A172 (cell line): Measurements from ENCODE around the gene ISG20L2. TPM values are rescaled to one million over a fixed set of nuclear protein-coding genes. Genes with fewer than 3 reads are reported as not detected.

Experiments
- DNase-seq: peaks from one replicate; pipeline ENCODE4 v3.0.0-alpha.2; 2015; ENCODE audit warnings: low spot score
- total RNA-seq: library from RNA; depleted of rRNA; stranded (reverse); fragments of >200 nt; shearing (Covaris generic); gene quantifications from 2 replicates; pipeline ENCODE4 v1.2.3, GENCODE V29; 2014; rRNA removed

ISG20L2 gene
- total RNA-seq, 1 experiment from 2014 or later: 18.9 TPM

DNA sequence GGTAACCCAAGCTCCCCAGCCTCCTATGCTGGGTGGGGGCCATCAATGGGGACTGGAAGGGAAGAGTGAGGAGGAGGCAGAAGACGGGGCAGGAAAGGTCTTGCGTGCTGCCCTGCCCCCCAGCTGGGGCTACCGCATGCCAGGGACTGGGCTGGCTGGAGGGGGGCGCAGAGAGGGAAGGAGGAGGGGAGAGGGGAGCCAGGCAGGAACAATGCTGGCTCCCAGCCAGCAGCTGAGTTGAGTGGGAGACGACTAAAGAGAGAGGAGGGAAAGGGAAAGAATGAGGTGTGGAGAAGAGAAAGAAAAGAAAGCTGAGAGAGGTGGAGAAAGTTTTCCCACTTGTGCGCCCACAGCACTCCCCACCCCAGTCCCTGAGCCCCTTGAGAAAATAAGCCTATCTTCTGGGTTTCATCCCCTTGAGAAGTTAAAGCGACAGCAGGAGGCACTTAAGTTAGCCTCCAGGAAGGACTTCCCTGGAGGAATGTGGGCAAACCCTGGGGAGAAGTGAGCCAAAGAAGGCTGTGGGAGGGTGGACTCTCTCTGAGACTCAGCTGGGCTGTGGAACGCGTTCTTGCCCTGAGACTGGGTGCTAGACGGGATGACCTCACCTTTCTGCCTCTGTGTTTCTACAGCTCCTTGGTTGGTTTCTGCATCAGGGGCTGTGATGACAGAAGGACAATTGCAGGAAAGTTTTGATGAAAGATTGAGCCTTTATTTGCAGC lies 38.5 kb downstream of the ISG20L2 start:
- DNase-seq: no peak

DNA sequence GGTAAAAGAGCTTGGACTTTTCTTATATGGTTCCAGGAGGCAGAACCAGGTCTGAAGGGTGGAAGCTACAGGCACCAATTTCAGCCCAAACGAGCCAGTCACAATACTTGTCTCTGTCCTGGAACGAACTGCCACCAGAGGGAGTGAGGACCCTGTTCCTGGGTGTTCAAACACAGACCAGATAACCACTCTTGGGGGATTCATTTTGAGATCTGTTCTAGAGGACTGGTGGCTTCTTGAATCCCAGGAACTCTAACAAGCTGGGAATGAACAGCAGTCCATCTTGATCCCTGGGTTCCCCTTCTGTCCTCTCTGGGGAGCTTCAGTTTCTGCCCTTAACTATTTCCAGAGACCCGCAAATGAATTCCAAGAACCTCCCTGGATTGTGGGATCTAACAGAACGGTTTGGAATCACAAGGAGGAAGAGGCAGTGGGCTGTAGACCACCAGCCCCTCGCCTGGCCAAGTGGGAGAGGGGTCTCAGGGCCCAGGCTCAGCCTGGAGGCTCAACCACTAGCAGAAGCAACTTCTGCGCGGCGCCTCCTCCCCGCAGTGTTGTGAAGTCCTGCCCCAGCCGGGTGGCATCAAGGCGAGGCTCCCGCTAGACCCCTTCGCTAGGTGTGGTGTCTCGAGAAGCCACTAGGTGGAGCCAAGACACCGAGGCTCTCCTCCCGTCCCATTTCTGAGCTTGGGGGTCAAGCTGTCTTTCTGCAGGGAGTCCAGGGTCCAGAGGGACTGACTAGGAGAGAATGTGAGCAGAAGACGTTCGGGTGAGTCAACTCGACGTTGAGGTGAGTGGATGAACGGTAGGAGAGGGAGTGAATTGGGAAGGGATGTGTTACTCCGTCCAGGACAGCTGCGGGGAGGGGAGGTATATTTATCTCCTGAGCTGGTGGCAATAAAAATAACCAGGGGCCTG lies 39.3 kb downstream of the ISG20L2 start:
- DNase-seq: peak; percentile 81

DNA sequence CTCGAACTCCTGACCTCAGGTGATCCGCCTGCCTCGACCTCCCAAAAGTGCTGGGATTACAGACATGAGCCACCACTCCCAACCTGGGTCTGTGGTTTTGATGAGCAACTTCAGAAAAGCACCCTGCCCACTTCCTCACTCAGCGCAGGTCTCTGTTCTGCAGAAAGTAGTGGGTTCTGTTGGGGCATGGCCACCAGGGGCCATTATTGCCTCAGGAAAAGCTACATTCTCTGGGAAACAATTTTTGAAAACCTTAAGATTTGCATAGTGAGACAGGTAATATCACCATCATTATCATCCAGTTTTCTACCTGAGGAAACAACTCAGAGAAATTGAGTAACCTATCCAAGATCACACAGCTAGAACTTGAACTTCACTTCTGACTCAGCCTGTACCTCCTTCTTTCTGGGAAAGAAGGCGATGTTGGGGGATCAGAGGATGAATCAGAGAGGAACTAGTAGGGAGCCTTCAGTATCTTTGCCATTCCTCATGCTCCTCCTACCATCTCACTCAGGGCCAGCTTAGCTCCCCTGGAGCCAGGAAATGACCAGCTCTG lies 44.3 kb downstream of the ISG20L2 start:
- DNase-seq: peak; percentile 97

DNA sequence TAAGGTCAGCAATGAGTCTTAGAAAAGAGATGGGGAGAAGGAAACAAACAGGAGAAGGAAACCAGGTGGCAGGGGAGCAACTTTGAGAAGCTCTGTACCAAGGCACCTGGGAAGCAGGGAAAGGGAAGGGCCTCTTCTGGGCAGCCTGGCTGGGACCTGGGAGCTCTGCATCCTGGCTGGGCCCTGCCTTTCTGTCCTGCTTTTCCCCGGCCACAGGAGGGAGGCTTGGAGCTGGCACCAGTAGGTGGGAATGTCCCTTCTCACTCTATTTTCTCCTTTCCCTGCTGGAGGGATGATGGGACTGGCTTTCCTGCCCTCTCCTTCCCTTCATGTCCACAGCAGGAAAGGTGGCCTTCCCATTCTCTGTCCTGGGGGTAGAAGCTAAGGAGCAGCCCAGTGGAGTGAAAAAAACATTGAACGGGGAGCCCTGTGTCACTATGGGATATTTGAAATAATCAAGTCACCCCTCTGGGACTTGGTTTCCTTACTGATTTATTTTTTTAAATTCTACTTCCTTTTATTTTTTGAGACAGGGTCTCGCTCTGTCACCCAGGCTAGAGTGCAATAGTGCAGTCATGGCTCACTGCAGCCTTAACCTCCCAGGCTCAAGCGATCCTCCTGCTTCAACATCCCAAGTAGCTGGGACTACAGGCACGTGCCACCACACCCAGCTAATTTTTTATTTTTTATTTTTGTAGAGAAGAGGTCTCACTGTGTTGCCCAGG lies 46.2 kb downstream of the ISG20L2 start:
- no peak for DNase-seq

DNA sequence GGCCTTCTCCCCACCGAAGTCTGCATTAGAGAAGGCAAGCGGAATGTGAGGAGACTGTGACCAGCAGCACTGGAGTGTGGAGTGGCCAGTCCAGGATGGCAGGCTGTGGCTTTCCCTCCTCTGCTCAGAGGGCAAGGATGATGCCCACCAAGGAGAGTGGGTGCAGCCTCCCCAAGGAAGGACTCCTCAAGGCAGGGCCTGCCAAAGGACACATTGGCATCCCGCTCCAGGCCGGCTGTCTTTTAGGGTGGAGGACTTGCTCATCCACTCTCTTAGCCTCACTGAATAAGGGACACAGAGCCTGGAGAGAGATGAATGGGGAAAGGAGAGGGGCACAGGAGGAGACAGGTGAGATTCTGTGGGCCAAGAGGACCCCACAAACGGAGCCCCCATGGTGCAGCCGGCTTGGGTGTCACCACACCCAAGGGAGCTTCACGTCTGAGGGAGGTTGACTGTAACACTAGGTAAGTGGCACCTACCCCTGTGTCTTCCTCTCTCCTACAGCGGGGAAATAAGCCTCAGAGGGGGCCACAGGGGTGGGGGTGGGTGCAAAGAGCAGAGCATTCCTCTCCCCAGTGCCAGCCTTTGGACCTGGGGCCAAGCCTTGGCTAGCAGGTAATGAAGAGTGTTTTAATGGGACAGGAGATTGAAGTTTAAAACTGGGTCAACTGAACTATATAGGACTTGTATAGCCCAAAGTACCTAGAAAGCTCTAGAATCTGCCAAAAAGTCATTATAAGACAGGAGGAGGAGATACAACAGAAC lies 47.2 kb downstream of the ISG20L2 start:
- no peak for DNase-seq

DNA sequence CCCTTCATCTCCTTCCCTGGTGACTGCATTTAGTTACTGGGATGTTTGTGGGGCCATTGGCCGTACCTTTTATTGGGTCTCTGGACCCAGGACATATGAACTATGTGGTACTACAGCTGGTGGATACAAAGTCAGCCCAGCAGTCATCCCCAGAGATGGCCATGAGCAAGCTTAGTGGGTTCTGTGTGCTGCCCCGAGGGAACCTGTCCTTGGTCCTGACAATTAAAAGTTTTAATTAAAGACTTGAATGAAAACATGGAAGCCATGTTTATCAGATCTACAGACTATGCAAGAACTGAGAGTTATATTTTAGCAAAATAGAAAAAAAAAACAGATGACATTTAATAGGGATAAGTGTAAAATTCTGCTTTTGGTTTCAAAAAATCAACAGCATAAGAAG lies 48.5 kb downstream of the ISG20L2 start:
- DNase-seq: no peak

DNA sequence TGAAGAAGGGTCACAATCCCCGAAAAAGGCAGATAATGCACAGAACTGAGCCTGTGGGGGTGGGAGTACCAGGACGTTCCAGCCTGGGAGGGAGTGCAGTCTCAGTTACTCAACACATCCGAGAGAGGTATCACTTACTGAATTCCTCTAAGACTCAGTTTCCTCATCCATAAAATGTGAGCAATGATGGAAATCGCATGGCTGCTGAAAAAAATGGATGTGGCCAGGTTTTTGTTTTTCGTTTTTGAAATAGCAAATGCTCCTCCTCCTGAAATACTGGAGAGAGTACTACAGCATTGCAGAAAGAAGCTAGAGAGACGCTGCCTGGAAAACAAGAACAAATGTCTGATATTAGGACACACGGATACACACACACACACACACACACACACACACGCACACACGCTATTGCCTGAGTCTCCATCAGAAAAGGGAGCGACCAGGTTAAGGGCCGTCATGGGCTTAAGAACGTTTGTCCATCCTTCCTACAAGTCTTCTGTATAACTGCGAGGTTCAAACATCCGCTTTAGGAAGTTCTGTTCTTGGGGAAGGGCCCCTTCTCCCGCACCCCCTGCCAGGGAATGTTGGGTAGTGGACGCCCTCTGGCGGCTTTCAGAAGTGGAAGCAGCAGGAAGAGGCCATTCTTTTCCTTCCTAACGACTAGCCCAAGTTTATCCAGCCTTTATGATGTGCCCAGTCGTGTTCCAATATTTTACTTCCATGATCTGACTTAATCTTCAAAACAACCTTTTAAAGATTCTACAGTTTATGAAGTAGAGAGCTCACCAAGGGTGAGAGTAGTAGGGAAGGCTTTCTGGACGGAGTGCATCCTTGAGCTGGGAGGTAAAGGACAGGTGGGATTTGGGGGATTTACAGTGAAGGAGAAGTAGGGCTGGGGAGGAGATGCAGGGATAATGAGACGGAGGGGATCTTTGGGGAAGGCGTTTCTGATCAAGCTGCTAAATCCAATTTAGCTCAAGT lies 50.7 kb downstream of the ISG20L2 start:
- DNase-seq: peak; percentile 94

DNA sequence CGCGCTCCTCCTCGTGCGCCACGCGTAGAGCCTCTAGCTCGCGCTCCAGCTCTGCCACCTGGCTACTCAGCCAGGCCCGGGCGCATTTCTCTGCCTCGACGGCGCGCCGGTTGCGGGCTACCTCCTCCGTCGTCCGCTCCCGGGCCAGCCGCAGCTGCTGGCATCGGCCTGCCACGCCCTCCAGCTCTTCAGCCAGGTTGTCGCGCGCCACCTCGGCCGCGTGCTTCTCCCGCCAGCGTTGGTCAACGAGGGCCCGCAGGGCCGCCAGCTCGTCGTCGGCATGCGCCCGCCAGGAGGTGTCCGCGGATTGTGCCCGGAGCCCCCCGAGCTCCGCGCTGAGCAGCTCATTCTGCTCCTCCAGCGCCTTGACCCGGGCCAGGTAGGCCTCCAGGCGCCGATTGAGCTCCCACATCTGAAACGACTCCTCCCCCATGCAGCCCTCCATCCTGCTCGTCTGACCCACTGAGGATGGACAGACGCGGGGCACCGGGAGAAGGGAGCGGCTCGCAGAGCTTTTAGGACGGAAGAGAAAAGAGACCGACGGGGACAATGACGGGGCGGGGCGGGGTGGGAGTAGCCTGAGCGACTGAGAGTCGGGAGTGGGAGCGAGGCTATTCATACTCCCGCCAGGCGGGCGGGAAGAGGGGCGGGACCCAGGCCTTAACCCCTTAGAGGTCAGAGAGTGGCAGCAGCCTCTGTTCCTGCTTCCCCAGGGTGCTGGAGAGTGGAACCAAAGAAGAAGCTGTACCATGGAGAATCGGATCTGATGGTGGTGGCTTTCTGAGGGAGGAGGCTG lies 51.5 kb downstream of the ISG20L2 start, which contains the start of gene NES:
NES (minus strand) TSS at position 588 of the 796 bp plus-strand sequence; CDS start at position 445, 143 bp downstream.
- peak; percentile 83 for DNase-seq

DNA sequence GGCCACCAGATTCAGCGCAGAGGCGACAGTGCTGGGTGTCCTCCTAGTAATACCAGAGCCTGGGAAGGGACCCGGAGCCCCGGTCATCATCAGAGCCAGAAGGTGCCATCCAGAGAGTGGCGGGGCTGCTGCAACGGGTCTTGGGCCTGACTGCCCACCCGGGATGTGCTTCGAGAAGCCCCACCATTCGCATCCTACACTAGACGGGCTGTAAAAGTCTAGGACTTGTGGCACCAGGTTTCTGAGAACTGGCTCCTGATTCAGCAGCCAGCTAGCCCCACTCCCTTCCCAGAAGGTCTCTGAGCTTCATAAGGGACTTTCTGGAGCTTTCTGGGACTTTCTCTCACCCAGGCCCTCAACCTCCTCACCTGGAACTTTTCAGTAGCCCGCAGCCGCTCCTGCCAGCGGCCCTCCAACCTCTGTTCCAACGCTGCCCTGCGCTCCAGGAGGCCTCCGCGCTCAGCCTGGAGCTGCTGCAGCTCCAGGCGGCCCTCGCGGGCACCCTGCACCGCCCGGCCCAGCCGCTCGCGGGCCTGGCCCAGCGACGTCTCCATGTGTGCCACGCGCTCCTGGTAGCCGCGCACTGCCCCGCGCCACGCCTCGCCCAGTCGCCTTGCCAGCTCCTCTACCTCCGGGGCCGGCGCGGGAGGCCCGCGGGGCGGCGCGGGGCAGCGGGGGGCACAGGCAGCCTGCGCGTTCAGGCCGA lies 52.3 kb downstream of the ISG20L2 start:
- DNase-seq: no peak

DNA sequence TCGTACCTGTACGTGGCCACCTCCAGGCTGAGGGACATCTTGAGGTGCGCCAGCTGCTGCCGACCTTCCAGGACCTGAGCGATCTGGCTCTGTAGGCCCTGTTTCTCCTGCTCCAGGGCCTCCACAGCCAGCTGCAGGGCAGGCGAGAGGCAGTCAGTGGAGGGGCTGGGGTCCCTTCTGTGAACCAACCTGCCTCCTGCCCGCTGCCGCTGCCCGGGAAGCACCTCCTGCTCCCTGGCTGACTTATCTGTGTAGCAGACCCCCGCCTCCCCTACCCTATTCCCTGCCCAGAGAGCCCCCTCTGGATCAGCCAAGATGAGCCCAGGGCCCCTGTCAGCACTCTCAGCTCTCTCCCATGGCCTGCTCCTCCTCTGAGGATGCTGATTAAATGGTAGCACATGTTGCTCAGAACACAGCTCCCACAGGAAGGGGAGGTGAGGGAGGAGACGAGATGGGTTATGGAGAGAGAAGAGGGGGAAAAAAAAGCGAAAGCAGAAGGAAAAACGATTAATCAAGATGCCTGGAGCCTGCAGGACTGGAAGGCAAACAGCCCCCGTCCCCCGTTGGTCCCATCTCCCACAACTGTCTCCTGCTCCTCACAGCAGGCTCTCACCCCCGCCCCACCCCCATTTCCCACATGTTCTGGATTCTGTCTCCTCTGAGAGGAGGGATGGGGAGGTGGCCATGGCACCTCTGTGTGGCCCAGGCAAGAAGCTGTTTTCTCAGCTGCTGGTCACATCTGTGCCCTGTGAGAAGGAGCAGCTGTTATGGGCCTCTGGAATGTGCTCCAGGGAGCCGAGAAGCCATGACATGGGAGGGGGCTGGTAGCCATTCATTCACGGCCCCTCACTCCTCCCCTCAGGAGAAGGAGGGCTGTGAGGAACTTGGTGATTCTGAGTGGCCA lies 53.1 kb downstream of the ISG20L2 start:
- DNase-seq: no peak

DNA sequence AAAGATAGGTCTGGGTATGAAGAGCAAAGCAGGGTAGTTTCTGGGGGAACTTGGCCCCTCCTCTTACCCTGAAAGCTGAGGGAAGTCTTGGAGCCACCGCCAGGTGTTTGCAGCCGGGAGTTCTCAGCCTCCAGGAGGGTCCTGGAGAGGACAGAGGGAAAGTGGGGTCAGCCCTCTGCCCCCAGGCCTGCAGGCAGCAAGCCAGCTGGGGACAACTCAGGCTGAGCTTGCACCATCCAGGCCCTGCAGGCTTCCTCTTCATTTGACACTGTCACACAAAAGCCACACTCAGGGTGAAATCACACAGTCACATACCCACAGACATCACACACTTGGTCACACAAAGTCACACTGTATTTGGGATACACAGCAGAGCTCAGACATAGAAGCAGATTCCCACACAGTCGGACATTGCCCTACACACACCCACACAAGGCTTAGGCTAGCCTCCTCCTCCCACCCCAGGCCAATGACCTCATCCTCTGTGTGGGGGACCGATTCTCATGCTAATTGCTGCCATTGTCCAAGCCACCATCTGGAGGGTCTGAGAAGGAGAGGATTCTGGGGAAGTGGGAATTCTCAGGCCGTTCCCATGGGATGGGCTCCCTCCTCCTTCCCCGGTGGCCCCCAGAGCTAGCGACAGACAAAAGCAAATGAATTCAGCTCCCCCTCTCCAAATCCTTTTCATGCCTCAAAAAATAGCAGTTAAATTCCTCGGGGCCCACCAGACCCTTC lies 55.0 kb downstream of the ISG20L2 start:
- DNase-seq: no peak

Other genes with a start within 250 kb of the ISG20L2 start
- 14.6 and 22.2 TPM in 2 replicates for gene MEF2D, start 228.0 kb downstream of the ISG20L2 start, total RNA-seq
- gene IQGAP3, start 156.2 kb downstream of the ISG20L2 start, total RNA-seq: 58.9 and 66.2 TPM in 2 replicates
- not detected in 2 replicates for gene TTC24, start 149.0 kb downstream of the ISG20L2 start, total RNA-seq
- 174 and 204 TPM in 2 replicates for gene NAXE, start 137.0 kb downstream of the ISG20L2 start, total RNA-seq
- 53.1 and 54.1 TPM in 2 replicates for gene GPATCH4, start 127.3 kb downstream of the ISG20L2 start, total RNA-seq
- 0.26 TPM in 1 of 2 replicates, not detected in the other for gene HAPLN2, start 109.4 kb downstream of the ISG20L2 start, total RNA-seq
- gene BCAN, start 86.6 kb downstream of the ISG20L2 start, total RNA-seq: not detected in 2 replicates
- gene NES, start 51.4 kb downstream of the ISG20L2 start, total RNA-seq: 60.4 and 105 TPM in 2 replicates
- gene CRABP2, start 23.2 kb downstream of the ISG20L2 start, total RNA-seq: 5.4 and 6.3 TPM in 2 replicates
- gene METTL25B, start 297 bp downstream of the ISG20L2 start, total RNA-seq: 4.9 and 5.7 TPM in 2 replicates
- gene MRPL24, start 12.3 kb upstream of the ISG20L2 start, total RNA-seq: 133 and 138 TPM in 2 replicates
- 430 and 446 TPM in 2 replicates for gene HDGF, start 22.9 kb upstream of the ISG20L2 start, total RNA-seq
- 40.3 and 51.5 TPM in 2 replicates for gene PRCC, start 38.8 kb upstream of the ISG20L2 start, total RNA-seq
- gene SH2D2A, start 88.1 kb upstream of the ISG20L2 start, total RNA-seq: 0.09 TPM in 1 of 2 replicates, not detected in the other
- not detected in 2 replicates for gene INSRR, start 130.4 kb upstream of the ISG20L2 start, total RNA-seq
- 0.16 and 0.24 TPM in 2 replicates for gene NTRK1, start 132.1 kb upstream of the ISG20L2 start, total RNA-seq
- 2.8 and 3.1 TPM in 2 replicates for gene PEAR1, start 165.0 kb upstream of the ISG20L2 start, total RNA-seq
- not detected in 2 replicates for gene LRRC71, start 191.9 kb upstream of the ISG20L2 start, total RNA-seq